ENCODE results near the gene LTB.

DNA sequence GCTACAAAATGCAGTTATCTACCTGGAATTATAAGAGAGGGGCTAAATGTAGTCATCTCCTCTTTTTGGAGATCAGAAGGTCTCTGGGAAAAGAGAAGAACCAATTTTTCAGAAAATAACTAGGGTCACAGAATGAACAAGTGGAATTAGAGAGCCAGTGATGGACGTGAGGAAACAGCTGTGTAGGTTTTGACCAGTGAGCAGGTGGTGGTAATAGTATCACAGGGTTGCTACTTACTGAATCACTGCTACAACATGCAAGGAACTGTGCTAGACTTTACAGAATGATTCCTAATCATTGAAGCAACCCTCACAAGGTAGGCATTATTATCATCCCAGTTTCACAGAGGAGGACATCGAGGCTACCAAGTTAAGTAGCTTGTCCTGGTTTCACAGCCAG lies 37.5 kb downstream of the LTB start:
- TF ChIP-seq POLR2A (IDR thresholded peaks at IDR 0.05) = no peak
- TF ChIP-seq, protein P1, sequence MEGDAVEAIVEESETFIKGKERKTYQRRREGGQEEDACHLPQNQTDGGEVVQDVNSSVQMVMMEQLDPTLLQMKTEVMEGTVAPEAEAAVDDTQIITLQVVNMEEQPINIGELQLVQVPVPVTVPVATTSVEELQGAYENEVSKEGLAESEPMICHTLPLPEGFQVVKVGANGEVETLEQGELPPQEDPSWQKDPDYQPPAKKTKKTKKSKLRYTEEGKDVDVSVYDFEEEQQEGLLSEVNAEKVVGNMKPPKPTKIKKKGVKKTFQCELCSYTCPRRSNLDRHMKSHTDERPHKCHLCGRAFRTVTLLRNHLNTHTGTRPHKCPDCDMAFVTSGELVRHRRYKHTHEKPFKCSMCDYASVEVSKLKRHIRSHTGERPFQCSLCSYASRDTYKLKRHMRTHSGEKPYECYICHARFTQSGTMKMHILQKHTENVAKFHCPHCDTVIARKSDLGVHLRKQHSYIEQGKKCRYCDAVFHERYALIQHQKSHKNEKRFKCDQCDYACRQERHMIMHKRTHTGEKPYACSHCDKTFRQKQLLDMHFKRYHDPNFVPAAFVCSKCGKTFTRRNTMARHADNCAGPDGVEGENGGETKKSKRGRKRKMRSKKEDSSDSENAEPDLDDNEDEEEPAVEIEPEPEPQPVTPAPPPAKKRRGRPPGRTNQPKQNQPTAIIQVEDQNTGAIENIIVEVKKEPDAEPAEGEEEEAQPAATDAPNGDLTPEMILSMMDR (IDR thresholded peaks at IDR 0.05) = no peak
